Adrenal gland (tissue), 5 donors: ENCODE data around the gene ARSJ.
"Not testable (repeated sequence)": the region's sequence is repeated elsewhere in the genome, so short reads cannot be mapped to it uniquely, and the experiment has no call there.

Experiments
- POLR2A ChIP-seq, 2 donors: fragments of 450-650 bp; IDR thresholded peaks; one replicate each; pipeline ENCODE4 v1.6.1; 2017; ENCODE audit warnings: antibody characterized with exemption in 2 of 2, mild to moderate bottlenecking in 2 of 2, moderate library complexity in 1 of 2
- TF ChIP-seq, protein P1 (sequence below), 6 experiments: fragments of 450-650 bp in 4 of 6; fragments of 200-600 bp in 2 of 6; sonication (generic) in 1 of 6; IDR thresholded peaks; 1 replicate in 5 of 6; 2 replicates in 1 of 6; pipeline versions ENCODE4 v1.5.1 to v1.8.0; 2016 to 2021; ENCODE audit warnings: antibody characterized with exemption in 6 of 6, mild to moderate bottlenecking in 2 of 6, moderate library complexity in 1 of 6
- donor health status: DM: no; HTN: no; CAD: no.

DNA sequence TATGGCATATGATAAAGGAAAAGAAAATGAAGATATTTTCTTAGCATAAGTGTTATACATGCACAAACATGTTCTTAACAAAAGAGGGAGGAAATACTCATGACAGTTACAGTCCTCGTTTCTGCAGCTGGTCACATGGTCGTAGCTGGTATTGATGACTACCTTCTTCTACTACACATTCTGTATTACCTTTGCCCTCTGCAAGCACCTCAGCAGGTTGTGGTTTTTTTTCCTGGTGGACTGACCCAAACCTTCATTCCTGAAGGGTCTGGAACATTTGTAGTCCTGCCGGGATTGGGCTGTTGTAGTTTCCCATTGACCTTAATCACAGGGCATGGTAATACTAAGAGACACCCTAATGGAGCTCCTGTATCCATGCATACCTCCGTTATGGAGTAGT lies 54.7 kb downstream of the ARSJ start:
- not testable (repeated sequence) for TF ChIP-seq POLR2A (IDR thresholded peaks at IDR 0.05)
- TF ChIP-seq, protein P1, sequence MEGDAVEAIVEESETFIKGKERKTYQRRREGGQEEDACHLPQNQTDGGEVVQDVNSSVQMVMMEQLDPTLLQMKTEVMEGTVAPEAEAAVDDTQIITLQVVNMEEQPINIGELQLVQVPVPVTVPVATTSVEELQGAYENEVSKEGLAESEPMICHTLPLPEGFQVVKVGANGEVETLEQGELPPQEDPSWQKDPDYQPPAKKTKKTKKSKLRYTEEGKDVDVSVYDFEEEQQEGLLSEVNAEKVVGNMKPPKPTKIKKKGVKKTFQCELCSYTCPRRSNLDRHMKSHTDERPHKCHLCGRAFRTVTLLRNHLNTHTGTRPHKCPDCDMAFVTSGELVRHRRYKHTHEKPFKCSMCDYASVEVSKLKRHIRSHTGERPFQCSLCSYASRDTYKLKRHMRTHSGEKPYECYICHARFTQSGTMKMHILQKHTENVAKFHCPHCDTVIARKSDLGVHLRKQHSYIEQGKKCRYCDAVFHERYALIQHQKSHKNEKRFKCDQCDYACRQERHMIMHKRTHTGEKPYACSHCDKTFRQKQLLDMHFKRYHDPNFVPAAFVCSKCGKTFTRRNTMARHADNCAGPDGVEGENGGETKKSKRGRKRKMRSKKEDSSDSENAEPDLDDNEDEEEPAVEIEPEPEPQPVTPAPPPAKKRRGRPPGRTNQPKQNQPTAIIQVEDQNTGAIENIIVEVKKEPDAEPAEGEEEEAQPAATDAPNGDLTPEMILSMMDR (IDR thresholded peaks at IDR 0.05): not testable (repeated sequence)
